CD4-positive, alpha-beta T cell treated with Interleukin-10 for 1 hour (primary cell): Measurements from ENCODE around the gene DSC2.
"Not testable (repeated sequence)": the region's sequence is repeated elsewhere in the genome, so short reads cannot be mapped to it uniquely, and the experiment has no call there.

Experiments used
- DNase-seq: peaks from one replicate; pipeline ENCODE4 v3.0.0-alpha.2; 2020

The DSC2 gene

GRCh38 chr18:31042084-31042405 lies 60.2 kb downstream of the DSC2 start:
- DNase-seq = no peak

DNA sequence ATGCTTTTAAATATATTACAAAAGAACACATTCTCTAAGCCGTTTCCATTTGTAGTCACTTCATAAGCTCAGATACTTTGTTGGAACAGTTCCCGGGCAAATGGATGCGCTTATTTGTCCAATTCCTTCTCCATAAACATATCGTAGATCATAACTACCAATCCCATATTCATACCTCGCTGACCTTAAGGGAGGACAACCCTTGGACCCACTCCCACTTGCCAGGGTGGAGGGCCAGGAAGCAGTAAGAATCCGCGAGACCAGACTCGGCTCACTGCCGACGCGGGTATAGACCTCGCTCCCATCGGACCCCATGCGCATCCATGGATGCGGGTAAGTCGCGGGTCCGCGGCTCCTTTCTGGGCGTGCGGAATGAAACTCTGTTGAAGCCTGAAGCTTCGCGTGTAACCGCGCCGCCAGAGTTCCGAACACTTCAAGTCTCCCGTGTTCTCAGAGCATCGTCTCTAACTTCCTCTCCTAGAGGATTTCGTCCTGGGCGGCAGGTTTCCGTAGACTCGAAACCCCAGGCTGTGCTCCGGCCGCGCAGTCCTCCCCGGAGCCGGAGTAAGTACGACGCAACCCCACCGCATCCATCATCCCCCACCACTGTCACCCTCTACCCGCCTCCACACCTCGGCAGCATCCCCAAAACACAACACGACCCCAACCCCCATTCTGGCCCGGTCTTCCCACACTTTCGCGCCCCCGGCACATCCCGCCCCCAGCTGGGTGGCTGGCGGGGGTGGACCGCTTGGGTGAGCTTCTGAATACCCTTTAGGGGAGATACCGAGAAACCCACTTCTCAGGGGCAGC lies 60.7 kb downstream of the DSC2 start:
- DNase-seq = no peak

GRCh38 chr18:31040686-31041270 lies 61.4 kb downstream of the DSC2 start:
- no peak for DNase-seq

GRCh38 chr18:31039426-31039825 lies 62.8 kb downstream of the DSC2 start:
- no peak for DNase-seq

DNA sequence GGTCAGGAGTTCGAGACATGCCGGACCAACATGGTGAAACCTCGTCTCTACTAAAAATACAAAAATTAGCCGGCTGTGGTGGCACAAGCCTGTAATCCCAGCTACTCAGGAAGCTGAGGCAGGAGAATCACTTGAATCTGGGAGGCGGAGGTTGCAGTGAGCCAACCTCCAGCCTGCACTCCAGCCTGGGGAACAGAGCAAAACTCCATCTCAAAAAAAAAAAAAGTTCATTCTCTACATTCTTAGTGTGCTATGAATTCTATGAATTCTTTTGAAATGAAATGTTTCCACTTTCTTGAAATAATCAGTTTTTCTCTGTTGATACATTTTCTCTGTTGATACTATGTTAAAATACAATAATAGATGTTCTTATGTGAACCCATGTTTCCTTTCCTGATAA lies 64.5 kb downstream of the DSC2 start:
- DNase-seq = not testable (repeated sequence)

DNA sequence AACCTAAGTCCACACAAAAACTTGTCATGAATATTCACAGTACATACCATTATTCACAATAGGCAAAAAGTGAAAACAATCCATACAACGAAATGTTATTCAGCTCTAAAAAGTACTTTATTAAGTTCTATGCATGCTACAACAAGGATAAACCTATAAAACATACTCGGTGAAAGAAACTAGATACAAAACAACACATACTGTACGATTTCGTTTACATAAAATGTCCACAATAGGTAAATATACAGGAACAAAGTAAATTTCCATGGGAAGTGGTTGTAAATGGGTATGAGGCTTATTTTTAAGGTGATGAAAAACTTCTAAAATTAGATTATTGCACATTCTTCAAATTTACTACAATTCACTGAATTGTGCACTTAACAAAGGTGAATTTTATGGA lies 67.7 kb downstream of the DSC2 start:
- DNase-seq = no peak

- no peak for DNase-seq
Observed at GRCh38 chr18:31030574-31031278, 71.5 kb downstream of the DSC2 start.

DNA sequence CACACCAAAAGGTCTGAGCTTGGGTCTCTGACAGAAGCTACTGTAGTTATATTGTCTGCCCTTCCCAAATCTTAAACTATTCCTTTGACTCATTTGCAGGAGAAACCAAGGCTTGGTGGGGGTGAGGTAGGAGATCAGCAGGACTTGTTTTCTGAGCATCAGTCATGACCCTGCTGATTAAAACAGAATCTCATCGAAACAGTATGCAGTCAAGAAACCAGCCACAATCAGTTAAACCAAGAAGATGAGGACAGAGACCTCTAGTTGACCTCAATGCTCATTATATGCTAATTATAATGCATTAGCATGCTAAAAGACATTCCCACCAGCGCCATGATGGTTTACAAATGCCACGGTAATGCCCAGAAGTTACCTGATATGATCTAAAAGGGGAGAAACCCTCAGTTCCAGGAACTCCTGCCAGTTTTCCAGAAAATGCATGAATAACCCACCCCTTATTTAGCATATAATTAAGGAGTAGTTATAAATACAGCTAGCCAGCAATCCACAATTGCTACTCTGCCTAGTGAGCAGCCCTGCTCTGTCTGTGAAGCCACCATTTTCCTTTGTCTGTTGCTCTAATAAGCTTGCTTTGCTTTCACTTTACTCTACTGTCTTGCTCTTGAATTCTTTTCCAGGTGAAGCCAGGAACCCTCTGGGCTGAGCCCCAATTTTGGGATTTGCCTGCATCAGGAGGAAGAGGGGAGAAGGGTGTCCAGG lies 86.3 kb downstream of the DSC2 start:
- no peak for DNase-seq

GRCh38 chr18:31011455-31011854 lies 90.8 kb downstream of the DSC2 start:
- not testable (repeated sequence) for DNase-seq

DNA sequence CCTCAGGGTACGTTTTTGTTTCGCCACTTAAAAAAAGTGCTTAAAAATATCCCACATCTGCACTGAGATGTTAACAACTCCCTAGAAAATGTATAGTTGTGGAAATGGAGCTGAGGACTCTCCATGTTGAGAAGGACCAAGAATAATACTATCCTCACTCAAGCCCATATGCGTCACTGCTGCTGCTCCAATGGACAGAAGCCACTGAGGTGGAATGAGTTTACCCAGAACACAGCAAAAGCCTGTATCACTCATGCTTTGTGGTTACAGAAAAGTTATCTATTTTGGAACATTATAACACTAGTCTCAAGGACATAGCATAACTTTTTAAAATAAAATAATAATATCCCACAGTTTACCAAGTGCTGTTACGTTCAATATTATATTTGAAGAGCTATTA lies 91.6 kb downstream of the DSC2 start:
- DNase-seq = no peak
